Lung microvascular endothelial cell (primary cell): Measurements from ENCODE around the gene VPS4A. TPM values are rescaled to one million over a fixed set of nuclear protein-coding genes. Genes with fewer than 3 reads are reported as not detected.
"Not testable (repeated sequence)": the region's sequence is repeated elsewhere in the genome, so short reads cannot be mapped to it uniquely, and the experiment has no call there.

Experiments
- DNase-seq, 2 donors: peaks; one replicate each; pipeline versions ENCODE4 v3.0.0 to v3.0.0-alpha.2; 2010; ENCODE audit warnings: low read depth in 2 of 2
- total RNA-seq: library from RNA; depleted of rRNA; stranded (reverse); fragments of >200 nt; gene quantifications from 2 replicates; pipeline ENCODE4 v1.2.1, GENCODE V29; 2014

The VPS4A gene
- total RNA-seq, 1 donor from 2014 or later, result 32.7 TPM

DNA sequence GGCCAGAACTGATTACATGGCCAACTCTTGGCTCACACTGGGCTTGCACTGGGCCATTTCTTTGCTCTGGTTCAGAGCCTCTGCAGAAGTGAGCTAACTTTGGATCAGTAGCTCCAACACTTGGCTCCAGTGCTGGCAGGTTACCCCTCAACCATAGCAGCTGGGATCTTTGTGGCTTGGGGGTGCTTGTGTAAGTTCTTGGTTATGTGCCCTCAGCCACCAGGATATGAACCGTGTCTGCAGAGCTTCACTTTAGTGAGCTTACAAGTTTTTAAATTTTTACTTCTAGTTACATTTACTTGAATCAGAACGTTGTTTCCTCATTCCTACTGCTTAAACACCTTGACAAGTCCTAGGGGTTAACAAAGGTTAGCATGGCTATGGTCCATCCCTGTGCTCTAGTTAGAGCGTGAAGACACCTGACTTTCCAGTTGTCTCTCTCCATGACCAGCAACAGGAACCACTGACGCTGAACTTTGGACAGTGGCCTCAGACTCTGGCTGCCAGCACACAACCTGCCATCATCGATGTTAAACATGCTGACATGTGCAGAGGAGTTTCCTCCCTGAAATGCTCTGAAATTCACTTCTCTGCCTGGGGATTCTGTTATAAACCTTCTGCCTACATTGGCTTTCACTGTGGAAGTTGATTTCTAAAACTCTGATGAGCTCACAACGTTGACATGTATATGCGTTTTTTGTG is 15.2 kb downstream of the VPS4A start:
- DNase-seq, result peak in 1 of 2 donors; percentile 88

- DNase-seq, result no peak
Measured at GRCh38 chr16:69327585-69328310, 16.6 kb downstream of the VPS4A start.

DNA sequence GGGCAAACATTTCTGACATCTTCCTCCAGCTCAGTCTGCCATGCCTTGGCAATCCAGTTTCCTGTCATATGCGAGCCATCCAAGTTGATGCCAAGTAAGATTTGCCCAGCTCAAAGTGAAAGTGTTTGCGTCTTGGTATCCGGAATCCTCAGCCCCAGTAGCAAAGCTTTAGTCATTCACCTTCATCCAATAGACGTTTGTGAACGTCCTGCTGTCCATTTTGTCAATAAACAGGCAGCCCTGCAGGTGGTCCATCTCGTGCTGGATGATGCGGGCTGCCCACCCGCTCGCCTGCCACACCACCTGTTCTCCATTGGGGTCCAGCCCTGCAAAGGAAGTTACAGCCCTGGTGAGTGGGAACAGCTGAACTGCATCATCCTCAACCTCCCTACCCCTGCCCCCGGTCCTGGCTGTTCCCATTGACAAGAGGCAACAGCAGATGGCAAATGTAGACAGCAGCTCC is 17.7 kb downstream of the VPS4A start:
- DNase-seq, result peak in 1 of 2 donors; percentile 81

- peak; percentile 27 to 42 for DNase-seq
Measured at GRCh38 chr16:69329369-69330285, 18.5 kb downstream of the VPS4A start.

DNA sequence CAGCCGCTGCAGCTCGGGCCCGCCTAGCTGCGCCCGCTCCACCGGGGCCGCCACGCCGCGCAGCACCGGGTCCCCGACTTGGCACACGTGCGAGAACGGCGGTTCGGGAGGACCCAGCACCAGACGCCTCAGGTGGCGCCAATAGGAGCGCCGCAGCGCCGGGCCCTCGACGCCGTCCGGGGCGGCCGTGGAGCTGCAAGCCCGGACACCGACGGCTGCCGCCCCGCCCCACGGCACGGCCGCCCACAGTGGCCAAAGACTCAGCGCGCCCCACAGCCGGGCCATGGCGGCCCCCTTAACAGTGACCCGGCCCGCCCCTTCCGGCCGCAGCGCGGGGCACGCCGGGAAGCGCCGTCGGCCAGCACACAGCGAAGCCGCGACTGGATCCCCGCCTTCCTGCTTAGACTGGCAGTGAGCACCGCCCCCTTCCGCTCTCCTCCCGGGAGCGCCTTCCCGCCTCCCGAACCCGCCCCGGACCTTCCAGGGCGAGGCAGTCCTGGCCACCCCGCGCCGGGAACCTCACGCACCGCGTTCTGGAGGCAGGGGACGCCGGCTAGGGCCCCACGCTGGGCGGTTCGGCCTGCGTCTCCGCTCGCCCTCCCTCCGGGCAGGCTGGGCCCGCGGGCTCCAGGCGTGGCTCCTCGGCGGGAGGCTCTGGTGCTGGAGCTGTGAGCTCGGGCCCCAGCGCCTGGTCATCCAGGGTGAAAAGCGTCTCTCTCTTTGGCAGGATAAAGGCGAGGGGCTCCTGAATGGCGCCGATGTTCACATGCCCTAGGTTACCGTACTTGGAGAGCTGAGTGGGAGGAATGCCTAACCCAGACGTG is 19.3 kb downstream of the VPS4A start, which contains the start of gene PDF:
Gene PDF (minus strand): TSS at position 303 of the 824 bp plus-strand sequence. CDS start 18 bp downstream, at position 285.
- DNase-seq, result peak; percentile 94 to 95

DNA sequence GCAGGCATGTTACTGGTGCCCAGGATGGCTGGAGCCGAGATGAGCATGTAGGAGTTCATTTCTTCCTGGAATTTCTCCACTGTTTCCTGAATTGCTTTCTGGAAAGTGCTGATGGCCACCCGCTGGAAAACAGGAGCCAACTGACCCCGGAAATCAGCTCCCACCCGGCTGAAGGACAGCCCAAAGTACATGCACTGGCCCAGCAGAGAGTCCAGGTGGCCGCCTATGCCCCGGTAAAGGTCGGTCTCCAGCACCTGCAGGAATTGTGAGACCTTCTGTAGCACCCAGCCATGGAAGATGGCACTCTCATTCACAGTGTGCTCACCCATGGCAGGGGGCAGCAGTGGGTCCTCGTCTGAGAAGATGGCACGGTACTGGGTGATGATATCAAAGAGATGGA is 23.5 kb downstream of the VPS4A start:
- no peak for DNase-seq

- no peak for DNase-seq
Measured at GRCh38 chr16:69338557-69339288, 27.6 kb downstream of the VPS4A start.

DNA sequence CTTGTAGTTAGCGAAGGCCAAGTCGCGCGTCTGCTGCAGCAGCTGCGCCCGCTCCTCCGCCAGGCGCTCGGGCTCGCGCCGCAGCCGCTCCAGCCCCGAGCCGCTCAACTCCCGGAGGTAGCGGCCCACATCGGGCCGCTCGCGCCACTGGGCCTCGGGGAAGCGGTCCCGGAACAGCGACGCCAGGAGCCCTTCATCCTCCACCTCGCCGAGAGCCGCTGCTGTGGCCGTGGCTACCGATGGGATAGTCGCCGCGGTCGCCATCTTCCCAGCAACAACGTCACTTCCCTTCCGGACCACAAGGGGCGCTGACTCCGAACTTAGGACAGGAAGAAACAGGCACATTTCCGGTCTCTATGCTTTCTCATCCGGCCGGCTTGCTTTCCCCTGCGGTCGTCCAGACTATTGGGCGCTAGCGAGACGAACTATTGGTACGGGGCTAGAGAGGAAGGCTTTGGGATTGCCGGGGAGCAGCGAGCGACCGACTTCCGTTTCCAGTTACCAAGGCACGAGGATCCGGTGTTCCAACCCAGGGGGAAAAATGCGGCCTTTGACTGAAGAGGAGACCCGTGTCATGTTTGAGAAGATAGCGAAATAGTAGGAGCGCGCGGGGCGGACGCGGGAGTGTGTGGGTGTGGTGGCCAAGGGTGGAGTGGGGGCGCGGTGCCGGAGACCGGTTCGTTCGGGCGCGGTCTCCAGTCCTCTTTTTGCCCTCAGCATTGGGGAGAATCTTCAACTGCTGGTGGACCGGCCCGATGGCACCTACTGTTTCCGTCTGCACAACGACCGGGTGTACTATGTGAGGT is 28.3 kb downstream of the VPS4A start, which contains the start of the genes COG8 and NIP7:
Gene COG8 (minus strand): TSS at position 276 of the 806 bp plus-strand sequence. CDS start 12 bp downstream, at position 264.
Gene NIP7 (plus strand): TSS at position 484 of the 806 bp plus-strand sequence. CDS start 58 bp downstream, at position 542.
- DNase-seq, result peak; percentile 98 to 99

GRCh38 chr16:69340095-69340644 is 29.0 kb downstream of the VPS4A start:
- peak; percentile 12 to 13 for DNase-seq

GRCh38 chr16:69344171-69344570 is 33.0 kb downstream of the VPS4A start:
- DNase-seq, result no peak

DNA sequence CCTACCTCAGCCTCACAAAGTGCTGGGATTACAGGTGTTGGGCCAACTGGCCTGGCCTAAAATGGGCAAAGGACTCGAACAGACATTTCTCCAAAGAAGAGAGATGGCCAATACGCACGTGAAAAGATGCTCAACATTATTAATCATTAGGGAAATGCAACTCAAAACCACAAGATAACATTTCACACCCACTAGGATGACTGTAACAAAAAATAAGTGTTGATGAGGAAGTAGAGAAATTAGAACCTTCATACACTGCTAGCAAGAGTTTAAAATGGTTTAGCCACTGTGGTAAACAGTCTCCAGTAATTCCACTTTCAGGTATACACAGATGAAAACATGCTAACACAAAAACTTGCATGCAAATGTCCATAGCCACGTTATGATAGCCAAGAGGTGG is 34.8 kb downstream of the VPS4A start:
- DNase-seq, result no peak

GRCh38 chr16:69346683-69347082 is 35.5 kb downstream of the VPS4A start:
- no peak for DNase-seq

GRCh38 chr16:69348222-69348621 is 37.1 kb downstream of the VPS4A start:
- no peak for DNase-seq

DNA sequence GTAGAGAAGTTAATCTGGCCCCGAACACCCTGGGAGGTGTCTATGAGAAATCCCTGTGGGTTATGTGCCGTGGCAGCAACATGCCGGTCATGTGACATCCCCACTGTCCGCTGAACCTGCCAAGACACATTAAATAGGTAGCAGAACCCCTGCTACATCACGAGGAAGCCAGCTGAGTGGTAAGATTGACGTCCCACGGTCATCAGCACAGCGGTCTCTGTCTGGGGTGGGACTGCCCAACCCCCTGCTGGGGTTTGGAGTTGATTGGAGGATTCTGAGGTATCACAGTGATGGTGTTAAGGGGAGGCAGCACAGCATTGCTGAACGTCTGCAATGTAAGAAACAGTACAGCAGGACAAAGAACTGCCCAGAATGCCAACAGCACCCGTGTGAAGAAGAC is 38.4 kb downstream of the VPS4A start:
- DNase-seq, result no peak

- DNase-seq, result no peak
Measured at GRCh38 chr16:69350536-69351133, 39.5 kb downstream of the VPS4A start.

- DNase-seq, result no peak
Measured at GRCh38 chr16:69351309-69352027, 40.3 kb downstream of the VPS4A start, which contains the start of gene TMED6. TSS of gene TMED6 (minus strand) at chr16:69351786. CDS start at chr16:69351753, 33 bp downstream.

DNA sequence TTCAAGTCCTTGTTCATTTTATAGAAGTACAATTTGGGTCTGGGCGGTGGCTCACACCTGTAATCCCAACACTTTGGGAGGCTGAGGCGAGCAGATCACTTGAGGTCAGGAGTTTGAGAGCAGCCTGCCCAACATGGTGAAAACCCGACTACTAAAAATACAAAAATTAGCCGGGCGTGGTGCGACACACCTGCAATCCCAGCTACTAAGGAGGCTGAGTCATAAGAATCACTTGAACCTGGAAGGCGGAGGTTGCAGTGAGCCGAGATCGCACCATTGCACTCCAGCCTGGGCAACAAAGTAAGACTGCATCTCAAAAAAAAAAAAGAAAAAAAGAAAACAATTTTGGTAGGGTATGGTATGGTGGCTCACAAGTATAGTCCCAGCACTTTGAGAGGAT is 48.9 kb downstream of the VPS4A start:
- not testable (repeated sequence) for DNase-seq
